Measurements from ENCODE around the gene SIK3. TPM values are rescaled to one million over a fixed set of nuclear protein-coding genes. Genes with fewer than 3 reads are reported as not detected.

The SIK3 gene
- total and polyA plus RNA-seq, 11 donors: 11.8 to 67.4 (median 38.1) TPM

GRCh38 chr11:116955949-116956348, 142.3 kb downstream of the SIK3 start:
- intact Hi-C loops (cut with DNase I): no loop called here
- no peaks in the 10 kb centered on the region for H3K27me3 ChIP-seq
- peaks cover 0 to 34% (median 14%) of the 10 kb centered on the region in 9 donors for H3K36me3 ChIP-seq
- H3K4me3 ChIP-seq: no peak overlapping the region
- peaks cover 0 to 39% (median 19%) of the 10 kb centered on the region in 12 donors for H3K4me1 ChIP-seq
- peak in 2 of 5 donors; percentile 26 to 31 for DNase-seq
- no peak for TF ChIP-seq CTCF (IDR thresholded peaks at IDR 0.05)
- peak overlapping the region in 3 of 12 donors; percentile 21 to 26 (median 24) for H3K27ac ChIP-seq
- 48 to 69% (median 53%) methylated on average over 4 of the region's 4 CpGs for whole genome bisulfite sequencing, 4 donors
- H3K9me3 ChIP-seq: no peaks in the 10 kb centered on the region
- peak; percentile 53 to 86 (median 82) for ATAC-seq

- H3K4me1 ChIP-seq: peaks cover 0 to 35% (median 15%) of the 10 kb centered on the region in 12 donors
- DNase-seq (no peak), ATAC-seq (peak in 2 of 4 donors; percentile 8 to 37)
- intact Hi-C loops (cut with DNase I): no loop called here
- no peak overlapping the region for H3K4me3 ChIP-seq
- 77 to 91% (median 85%) methylated on average over 3 of the region's 3 CpGs for WGBS, 4 donors
- H3K36me3 ChIP-seq: peaks cover 0 to 36% (median 18%) of the 10 kb centered on the region in 9 donors
- no peaks in the 10 kb centered on the region for H3K9me3 ChIP-seq
- peak overlapping the region in 3 of 12 donors; percentile 21 to 26 (median 24) for H3K27ac ChIP-seq
- no peaks in the 10 kb centered on the region for H3K27me3 ChIP-seq
- no peak for TF ChIP-seq CTCF (IDR thresholded peaks at IDR 0.05)
- TF ChIP-seq POLR2A (IDR thresholded peaks at IDR 0.05): no peak
These were observed 142.7 kb downstream of the SIK3 start for GRCh38 chr11:116955548-116955947.

GRCh38 chr11:116953530-116954285, 144.5 kb downstream of the SIK3 start:
- no peak for DNase-seq
- Histone ChIP-seq H3K27ac (peak overlapping the region in 1 of 12 donors; percentile 4), H3K9me3 (no peaks in the 10 kb centered on the region), H3K27me3 (no peaks in the 10 kb centered on the region), H3K4me1 (peaks cover 0 to 30% (median 12%) of the 10 kb centered on the region in 12 donors), H3K36me3 (peaks cover 0 to 55% (median 29%) of the 10 kb centered on the region in 9 donors), H3K4me3 (no peak overlapping the region)
- no peak for ATAC-seq
- TF ChIP-seq POLR2A (IDR thresholded peaks at IDR 0.05): no peak
- no peak for TF ChIP-seq CTCF (IDR thresholded peaks at IDR 0.05)
- intact Hi-C loops (cut with DNase I): no loop called here
- 67 to 76% (median 74%) methylated on average over 6 of the region's 6 CpGs for WGBS, 4 donors

- H3K27me3 ChIP-seq: no peaks in the 10 kb centered on the region
- peaks cover 0 to 59% (median 29%) of the 10 kb centered on the region in 9 donors for H3K36me3 ChIP-seq
- no peak for ATAC-seq
- no peak for DNase-seq
- no peaks in the 10 kb centered on the region for H3K9me3 ChIP-seq
- no peak for TF ChIP-seq POLR2A (IDR thresholded peaks at IDR 0.05)
- no peak for TF ChIP-seq CTCF (IDR thresholded peaks at IDR 0.05)
- no peak overlapping the region for H3K27ac ChIP-seq
- no peak overlapping the region for H3K4me3 ChIP-seq
- peaks cover 0 to 25% (median 8%) of the 10 kb centered on the region in 12 donors for H3K4me1 ChIP-seq
- intact Hi-C loops (cut with DNase I): no loop called here
- WGBS, 4 donors: 90 to 98% (median 97%) methylated on average over 3 of the region's 3 CpGs
These were observed 146.5 kb downstream of the SIK3 start for GRCh38 chr11:116951762-116952161.

Data from heart left ventricle (tissue), 16 donors.